ENCODE measurements around the gene TWF1.
"Not testable (repeated sequence)": the region's sequence is repeated elsewhere in the genome, so short reads cannot be mapped to it uniquely, and the experiment has no call there.

The TWF1 gene

DNA sequence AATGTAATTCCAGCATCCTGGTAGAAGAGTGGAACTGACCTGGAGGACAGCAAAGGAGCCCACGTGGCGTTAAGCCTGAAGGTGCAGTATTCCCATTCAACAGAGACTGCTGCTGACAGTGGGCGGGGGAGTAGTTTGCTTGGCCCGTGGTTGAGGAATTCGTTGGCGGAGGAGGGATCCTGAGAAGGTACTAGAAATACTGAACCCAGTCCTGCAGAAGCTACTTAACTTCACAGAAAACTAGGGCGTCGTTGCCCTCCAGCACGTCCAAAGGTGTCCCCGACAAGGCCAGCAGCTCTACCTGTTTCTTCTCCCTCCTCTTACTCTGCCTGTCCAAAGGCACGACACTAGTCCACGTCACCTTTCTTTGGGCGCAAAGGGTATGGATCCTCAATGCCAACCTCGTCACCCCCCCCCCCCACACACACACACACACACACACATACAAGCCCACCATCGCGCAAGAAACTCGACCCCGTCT, 47.8 kb downstream of the TWF1 start:
- Histone ChIP-seq H3K4me3 (ENCODE audit: severe bottlenecking) (peak overlapping the region; percentile 49), H3K4me1 (ENCODE audit: insufficient read depth, poor library complexity, severe bottlenecking) (peaks cover 22% of the 10 kb centered on the region), H3K36me3 (ENCODE audit: low read depth) (peaks cover 18% of the 10 kb centered on the region), H3K27ac (ENCODE audit: poor library complexity, severe bottlenecking) (peak overlapping the region; percentile 69), H3K27me3 (ENCODE audit: insufficient read depth, poor library complexity, severe bottlenecking) (no peaks in the 10 kb centered on the region), H3K9me3 (ENCODE audit: severe bottlenecking) (no peaks in the 10 kb centered on the region)
- TF ChIP-seq CTCF (IDR thresholded peaks at IDR 0.05; ENCODE audit: poor library complexity, severe bottlenecking) = no peak
- ATAC-seq (ENCODE audit: low read depth) = peak; percentile 41
- DNase-seq (ENCODE audit: low spot score) = no peak

DNA sequence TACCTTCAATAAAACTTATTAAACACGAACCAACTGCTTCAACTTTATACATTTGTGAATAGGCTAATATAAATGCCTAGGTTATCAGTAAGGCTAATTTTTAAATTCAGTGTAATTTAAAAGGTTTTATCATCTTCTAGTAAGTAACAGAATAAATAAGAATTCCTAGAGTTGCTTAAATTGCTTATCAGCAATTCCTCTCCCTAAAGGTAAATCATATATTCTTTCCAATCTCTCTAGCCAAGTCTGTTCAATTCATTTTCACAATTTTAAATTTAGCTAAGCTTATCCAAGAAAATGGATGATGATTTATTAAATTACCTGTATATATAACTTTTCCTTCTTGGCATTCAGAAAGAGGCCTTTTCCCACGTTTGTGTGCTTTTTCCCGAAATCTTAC, 52.1 kb downstream of the TWF1 start:
- no peak for DNase-seq (ENCODE audit: low spot score)
- H3K4me3 ChIP-seq (ENCODE audit: severe bottlenecking) = no peak overlapping the region
- no peak for TF ChIP-seq CTCF (IDR thresholded peaks at IDR 0.05; ENCODE audit: poor library complexity, severe bottlenecking)
- no peaks in the 10 kb centered on the region for H3K9me3 ChIP-seq (ENCODE audit: severe bottlenecking)
- H3K27ac ChIP-seq (ENCODE audit: poor library complexity, severe bottlenecking) = no peak overlapping the region
- peaks cover 7% of the 10 kb centered on the region for H3K4me1 ChIP-seq (ENCODE audit: insufficient read depth, poor library complexity, severe bottlenecking)
- H3K36me3 ChIP-seq (ENCODE audit: low read depth) = peaks cover 40% of the 10 kb centered on the region
- no peaks in the 10 kb centered on the region for H3K27me3 ChIP-seq (ENCODE audit: insufficient read depth, poor library complexity, severe bottlenecking)
- no peak for ATAC-seq (ENCODE audit: low read depth)

DNA sequence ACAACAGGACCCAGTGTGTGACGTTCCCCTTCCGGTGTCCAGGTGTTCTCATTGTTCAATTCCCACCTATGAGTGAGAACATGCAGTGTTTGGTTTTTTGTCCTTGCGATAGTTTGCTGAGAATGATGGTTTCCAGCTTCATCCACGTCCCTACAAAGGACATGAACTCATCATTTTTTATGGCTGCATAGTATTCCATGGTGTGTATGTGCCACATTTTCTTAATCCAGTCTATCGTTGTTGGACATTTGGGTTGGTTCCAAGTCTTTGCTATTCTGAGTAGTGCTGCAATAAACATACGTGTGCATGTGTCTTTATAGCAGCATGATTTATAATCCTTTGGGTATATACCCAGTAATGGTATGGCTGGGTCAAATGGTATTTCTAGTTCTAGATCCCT, 54.8 kb downstream of the TWF1 start:
- H3K9me3 ChIP-seq (ENCODE audit: severe bottlenecking); ATAC-seq (ENCODE audit: low read depth); H3K27me3 ChIP-seq (ENCODE audit: insufficient read depth, poor library complexity, severe bottlenecking); H3K4me1 ChIP-seq (ENCODE audit: insufficient read depth, poor library complexity, severe bottlenecking); H3K4me3 ChIP-seq (ENCODE audit: severe bottlenecking); DNase-seq (ENCODE audit: low spot score); H3K27ac ChIP-seq (ENCODE audit: poor library complexity, severe bottlenecking): not testable (repeated sequence)
- H3K36me3 ChIP-seq (ENCODE audit: low read depth) = peaks cover 52% of the 10 kb centered on the region

GRCh38 chr12:43750814-43751213, 55.3 kb downstream of the TWF1 start:
- Histone ChIP-seq H3K27ac (ENCODE audit: poor library complexity, severe bottlenecking) (no peak overlapping the region), H3K4me1 (ENCODE audit: insufficient read depth, poor library complexity, severe bottlenecking) (no peaks in the 10 kb centered on the region), H3K9me3 (ENCODE audit: severe bottlenecking) (no peaks in the 10 kb centered on the region), H3K4me3 (ENCODE audit: severe bottlenecking) (no peak overlapping the region), H3K27me3 (ENCODE audit: insufficient read depth, poor library complexity, severe bottlenecking) (no peaks in the 10 kb centered on the region), H3K36me3 (ENCODE audit: low read depth) (peaks cover 58% of the 10 kb centered on the region)
- ATAC-seq (ENCODE audit: low read depth) = no peak
- TF ChIP-seq CTCF (IDR thresholded peaks at IDR 0.05; ENCODE audit: poor library complexity, severe bottlenecking) = no peak
- no peak for DNase-seq (ENCODE audit: low spot score)

DNA sequence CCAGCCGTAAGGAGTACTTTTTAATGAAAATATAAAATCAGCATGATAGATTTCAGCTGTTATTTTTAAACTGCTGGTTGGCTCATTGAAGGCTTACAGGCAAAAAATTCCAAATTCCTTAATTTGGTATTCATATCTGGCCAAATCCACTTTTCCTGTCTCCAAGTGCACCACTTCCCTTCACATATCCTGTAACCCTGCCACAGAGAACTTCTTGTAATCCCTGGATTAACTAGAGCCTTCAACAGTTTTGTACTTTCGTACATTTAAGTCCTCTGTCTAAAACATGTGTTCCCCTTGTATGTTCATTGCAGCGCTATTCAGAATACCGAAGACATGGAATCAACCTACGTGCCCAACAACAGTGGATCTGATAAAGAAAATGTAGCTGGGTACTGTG, 57.1 kb downstream of the TWF1 start:
- Histone ChIP-seq H3K4me1 (ENCODE audit: insufficient read depth, poor library complexity, severe bottlenecking) (no peaks in the 10 kb centered on the region), H3K36me3 (ENCODE audit: low read depth) (peaks cover 65% of the 10 kb centered on the region), H3K4me3 (ENCODE audit: severe bottlenecking) (no peak overlapping the region), H3K9me3 (ENCODE audit: severe bottlenecking) (no peaks in the 10 kb centered on the region), H3K27ac (ENCODE audit: poor library complexity, severe bottlenecking) (no peak overlapping the region), H3K27me3 (ENCODE audit: insufficient read depth, poor library complexity, severe bottlenecking) (no peaks in the 10 kb centered on the region)
- ATAC-seq (ENCODE audit: low read depth) = no peak
- no peak for DNase-seq (ENCODE audit: low spot score)
- TF ChIP-seq CTCF (IDR thresholded peaks at IDR 0.05; ENCODE audit: poor library complexity, severe bottlenecking) = no peak

All from RWPE2 (cell line).